ENCODE measurements around the gene CITED4.

The CITED4 gene

GRCh38 chr1:40887652-40888051, 25.5 kb upstream of the CITED4 start:
- H3K4me3 ChIP-seq (ENCODE audit: low read depth, low read length), result no peak overlapping the region
- DNase-seq (ENCODE audit: low read depth), result no peak
- no peak for TF ChIP-seq CTCF (IDR thresholded peaks at IDR 0.05; ENCODE audit: low read depth, low read length, missing control alignments)
- in situ Hi-C loops (cut with HindIII; ENCODE audit: low sequenced_read_pairs), result no loop called here

DNA sequence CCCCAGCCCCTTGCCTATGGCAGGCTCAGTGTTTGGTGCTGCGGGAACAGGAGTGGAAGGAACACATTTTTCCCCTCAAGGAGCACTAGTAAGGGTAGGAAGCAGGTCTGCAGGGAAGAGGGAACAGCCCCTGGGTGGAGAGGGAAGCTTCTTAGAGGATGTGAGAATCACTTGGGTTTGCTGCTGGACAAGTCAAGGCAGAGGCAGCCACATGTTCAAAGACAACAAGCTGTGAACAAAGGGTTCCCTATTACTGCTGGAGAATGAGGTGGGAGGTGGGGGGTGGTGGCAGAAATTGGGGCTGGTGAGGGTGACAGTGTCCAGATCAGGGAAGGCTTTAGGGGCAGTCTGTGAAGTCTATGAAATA, 24.8 kb upstream of the CITED4 start:
- in situ Hi-C loops (cut with HindIII; ENCODE audit: low sequenced_read_pairs), result no loop called here
- DNase-seq (ENCODE audit: low read depth), result no peak

DNA sequence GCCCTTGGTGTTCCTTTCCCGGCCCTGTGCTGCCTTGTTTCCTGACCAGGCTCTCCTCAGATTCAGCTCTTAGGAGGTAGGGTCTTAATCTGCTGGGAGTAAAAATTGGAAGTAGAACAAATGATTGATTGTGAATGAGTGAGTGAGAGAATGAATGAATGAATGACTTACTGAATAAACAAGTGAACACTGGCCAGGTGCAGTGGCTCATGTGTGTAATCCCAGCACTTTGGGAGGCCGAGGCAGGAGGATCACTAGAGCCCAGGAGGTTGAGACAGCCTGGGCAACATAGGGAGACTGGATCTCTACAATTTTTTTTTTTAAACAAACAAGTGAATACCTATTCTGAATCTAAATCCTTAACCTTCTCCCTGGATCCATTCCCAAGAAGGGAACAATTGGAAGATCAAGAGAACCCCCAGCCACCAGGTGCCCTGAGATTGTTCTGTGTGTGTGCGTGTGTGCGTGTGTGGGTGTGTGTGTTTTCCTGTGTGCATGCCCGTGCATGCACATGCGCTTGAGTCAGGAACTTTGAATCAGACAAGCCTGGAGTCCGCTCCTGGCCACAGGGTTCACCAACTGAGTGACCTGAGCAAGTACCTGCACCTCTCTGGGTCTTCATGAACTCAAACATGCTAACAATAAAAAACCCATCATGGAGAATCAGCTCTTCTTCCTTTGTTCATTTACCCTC, 24.3 kb upstream of the CITED4 start:
- no peak for DNase-seq (ENCODE audit: low read depth)
- in situ Hi-C loops (cut with HindIII; ENCODE audit: low sequenced_read_pairs), result no loop called here
- no peak for TF ChIP-seq CTCF (IDR thresholded peaks at IDR 0.05; ENCODE audit: low read depth, low read length, missing control alignments)
- H3K4me3 ChIP-seq (ENCODE audit: low read depth, low read length), result no peak overlapping the region

More for the DNA sequence above, 24.8 kb upstream of the CITED4 start:
- H3K4me3 ChIP-seq (ENCODE audit: low read depth, low read length), result no peak overlapping the region
- no peak for TF ChIP-seq CTCF (IDR thresholded peaks at IDR 0.05; ENCODE audit: low read depth, low read length, missing control alignments)

DNA sequence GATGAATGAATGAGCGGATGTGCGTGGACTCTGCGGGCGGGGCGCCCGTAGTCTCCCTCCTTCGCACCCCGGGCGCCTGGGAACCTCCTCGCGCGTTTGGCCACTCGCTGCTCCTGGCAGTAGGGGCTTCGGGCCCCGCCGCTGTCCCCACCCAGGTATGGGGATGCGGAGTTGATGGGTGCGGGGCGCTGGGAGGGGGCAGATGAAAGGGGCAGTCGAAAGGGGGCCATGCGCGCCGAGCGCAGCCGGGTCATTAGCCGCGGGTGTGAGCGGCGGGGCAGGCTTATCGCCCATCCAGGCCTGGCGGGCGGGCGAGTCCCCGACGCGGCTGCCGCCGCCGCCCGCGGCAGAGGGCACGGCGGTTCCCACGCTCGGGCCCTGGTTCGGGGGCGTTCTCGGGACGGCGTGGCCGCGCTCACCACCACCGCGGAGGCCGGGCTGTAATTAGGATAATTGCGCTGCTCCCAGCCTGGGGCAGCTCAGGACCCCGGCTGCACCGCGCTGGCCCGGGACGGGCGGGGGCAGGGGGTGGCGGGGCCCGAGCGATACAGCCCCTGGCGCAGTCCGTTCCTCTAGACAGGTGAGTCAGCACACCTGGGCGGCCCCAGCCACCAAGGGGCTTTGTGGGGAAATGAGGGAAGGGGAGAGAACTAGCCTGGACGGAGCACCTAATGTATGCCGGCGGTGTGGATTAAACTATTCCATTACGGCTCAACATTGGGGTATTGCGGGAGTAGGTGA, 22.1 kb upstream of the CITED4 start:
- no peak for DNase-seq (ENCODE audit: low read depth)
- TF ChIP-seq CTCF (IDR thresholded peaks at IDR 0.05; ENCODE audit: low read depth, low read length, missing control alignments), result no peak
- in situ Hi-C loops (cut with HindIII; ENCODE audit: low sequenced_read_pairs), result no loop called here
- H3K4me3 ChIP-seq (ENCODE audit: low read depth, low read length), result peak overlapping the region; percentile 7

DNA sequence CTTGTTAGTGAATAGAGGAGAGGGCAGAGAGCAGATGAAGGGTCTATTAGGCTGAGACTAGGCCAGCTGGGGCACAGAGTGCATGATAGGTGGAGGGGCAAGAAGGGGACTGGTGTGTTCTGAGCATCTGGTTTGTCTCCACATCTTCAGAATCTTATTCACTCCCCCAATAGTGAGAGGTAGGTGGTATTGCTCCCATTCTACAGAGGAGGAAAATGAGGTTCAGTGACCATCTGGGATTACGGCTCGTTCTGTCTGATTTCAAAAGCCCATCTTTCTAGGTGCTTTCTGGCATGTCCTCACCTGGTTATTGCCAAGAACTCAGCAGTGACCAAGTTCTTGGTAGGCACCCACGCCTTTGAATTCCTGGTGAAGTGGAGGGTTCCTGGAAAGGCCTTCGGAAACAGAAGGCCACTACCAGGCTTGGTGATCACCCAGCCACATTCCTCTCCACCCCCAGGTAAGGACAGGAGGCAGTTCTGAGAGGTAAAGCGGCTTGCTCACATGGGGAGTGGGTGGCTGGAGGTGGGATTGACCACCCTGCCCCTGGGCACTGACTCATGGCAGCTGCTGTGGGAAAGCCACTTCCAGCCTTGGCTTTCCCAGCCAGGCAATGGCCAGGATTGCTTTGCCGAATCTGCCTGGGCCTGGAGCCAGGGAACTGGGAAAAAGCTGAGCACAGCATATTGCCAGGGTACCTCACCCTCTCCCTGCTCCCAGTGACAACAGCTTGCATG, 18.8 kb upstream of the CITED4 start:
- no peak for DNase-seq (ENCODE audit: low read depth)
- TF ChIP-seq CTCF (IDR thresholded peaks at IDR 0.05; ENCODE audit: low read depth, low read length, missing control alignments), result no peak
- no peak overlapping the region for H3K4me3 ChIP-seq (ENCODE audit: low read depth, low read length)
- in situ Hi-C loops (cut with HindIII; ENCODE audit: low sequenced_read_pairs), result no loop called here

DNA sequence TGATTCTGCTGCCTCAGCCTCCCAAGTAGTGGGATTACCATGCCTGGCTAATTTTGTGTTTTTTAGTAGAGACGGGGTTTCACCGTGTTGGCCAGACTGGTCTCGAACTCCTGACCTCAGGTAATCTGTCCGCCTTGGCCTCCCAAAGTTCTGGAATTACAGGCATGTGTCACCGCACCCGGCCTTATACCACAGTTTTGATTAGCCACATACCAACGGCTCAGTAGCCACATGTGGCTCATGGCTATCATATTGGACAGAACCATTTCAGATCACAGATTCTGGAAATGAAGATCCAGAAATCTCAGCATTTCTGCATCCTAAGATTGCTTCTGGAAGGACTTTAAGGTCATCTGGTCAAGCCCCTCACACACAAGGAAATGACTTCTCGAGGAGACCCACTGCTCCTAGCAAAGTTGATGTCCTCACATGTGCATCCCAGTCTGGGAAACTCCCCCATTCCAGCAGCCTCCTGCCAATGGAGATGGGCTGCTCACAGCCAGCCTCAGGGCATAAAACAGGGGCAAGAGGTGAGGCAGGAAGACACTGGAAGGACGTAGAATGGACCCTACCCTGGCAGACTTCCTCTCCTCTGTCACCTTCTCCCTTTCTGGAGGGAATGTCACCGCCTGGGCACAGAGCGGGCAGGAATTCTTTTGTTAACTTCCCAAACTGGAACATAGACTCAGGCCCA, 17.5 kb upstream of the CITED4 start:
- TF ChIP-seq CTCF (IDR thresholded peaks at IDR 0.05; ENCODE audit: low read depth, low read length, missing control alignments), result no peak
- DNase-seq (ENCODE audit: low read depth), result no peak
- H3K4me3 ChIP-seq (ENCODE audit: low read depth, low read length), result no peak overlapping the region
- in situ Hi-C loops (cut with HindIII; ENCODE audit: low sequenced_read_pairs), result no loop called here
